Upper lobe of left lung (tissue), 4 donors: ENCODE measurements around the gene PLXNA4.

Experiments
- CTCF ChIP-seq, 6 experiments: fragments of 450-650 bp in 4 of 6; fragments of 200-600 bp in 2 of 6; sonication (generic) in 2 of 6; IDR thresholded peaks; one replicate each; pipeline ENCODE4 v1.5.1; 2016 to 2019; ENCODE audit warnings: antibody characterized with exemption in 6 of 6
- POLR2A ChIP-seq, 4 donors: fragments of 450-650 bp; IDR thresholded peaks; one replicate each; pipeline ENCODE4 v1.5.1; 2016 to 2017; ENCODE audit warnings: antibody characterized with exemption in 4 of 4, mild to moderate bottlenecking in 2 of 4
- POLR2AphosphoS5 ChIP-seq, 2 donors: sonication (generic); formaldehyde crosslinking; IDR thresholded peaks; one replicate each; pipeline ENCODE4 v1.5.1; 2017; ENCODE audit warnings: antibody characterized with exemption in 2 of 2

GRCh38 chr7:132247995-132248618 is 328.2 kb downstream of the PLXNA4 start:
- TF ChIP-seq POLR2AphosphoS5 (IDR thresholded peaks at IDR 0.05) (no peak), CTCF (IDR thresholded peaks at IDR 0.05) (no peak), POLR2A (IDR thresholded peaks at IDR 0.05) (no peak)
